NCI-H1417 treated with DMSO at 0.1 percent for 48 hours (cell line): Measurements from ENCODE around the gene SORBS1.
"Not testable (repeated sequence)": the region's sequence is repeated elsewhere in the genome, so short reads cannot be mapped to it uniquely, and the experiment has no call there.

Experiments used
- DNase-seq: peaks from one replicate; lab custom pipeline; 2025; lab: John Stamatoyannopoulos, UW

Gene SORBS1

GRCh38 chr10:95482501-95483233, 78.5 kb downstream of the SORBS1 start:
- DNase-seq = no peak

DNA sequence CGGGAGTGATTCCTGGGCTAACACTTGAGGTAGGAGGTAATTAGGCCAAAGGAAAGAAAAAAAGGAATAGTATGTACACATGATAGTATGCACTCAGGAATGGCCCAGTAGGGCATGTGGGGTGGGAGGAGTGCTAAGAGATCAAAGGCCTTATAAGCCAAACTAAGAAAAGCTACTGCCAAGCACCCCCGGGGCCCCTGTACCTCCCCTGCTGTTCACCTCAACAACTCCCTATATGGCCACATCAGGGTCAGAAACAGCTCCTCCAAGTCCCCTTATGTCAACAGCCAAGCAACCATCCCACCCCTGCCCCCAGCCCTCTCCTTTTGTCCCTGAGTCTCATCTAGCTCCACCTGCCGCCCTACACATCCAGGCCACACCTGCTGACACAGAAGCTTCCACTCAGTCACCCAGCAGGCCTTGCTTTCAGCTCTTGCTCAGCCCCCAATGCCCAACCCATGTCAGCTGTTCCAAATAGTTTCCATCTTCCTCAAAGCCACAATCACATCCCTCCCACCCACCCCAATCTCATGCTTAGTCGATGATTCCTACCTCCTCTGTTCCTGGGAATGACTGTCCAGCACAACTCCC, 80.2 kb downstream of the SORBS1 start:
- DNase-seq = no peak

- no peak for DNase-seq
These were observed 80.9 kb downstream of the SORBS1 start for GRCh38 chr10:95480102-95480900.

DNA sequence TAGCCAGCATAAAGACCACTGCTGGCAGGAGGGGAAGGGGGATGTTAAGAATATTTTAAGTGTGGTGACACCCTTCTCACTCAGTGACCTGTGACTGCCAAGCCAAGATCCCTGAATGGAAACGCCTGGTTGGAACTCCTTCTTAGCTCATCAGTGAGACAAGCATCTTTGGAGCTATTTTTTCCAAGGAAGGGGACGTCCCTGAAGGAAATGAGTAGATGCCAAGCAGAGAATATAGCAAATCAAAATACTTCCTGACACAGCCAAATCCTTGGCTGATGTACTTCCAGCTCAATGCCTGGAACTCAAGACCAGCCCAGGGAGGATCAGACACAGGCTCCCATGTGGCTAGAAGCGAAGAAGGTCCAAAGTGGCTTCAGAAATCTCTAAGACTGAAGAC, 82.2 kb downstream of the SORBS1 start:
- no peak for DNase-seq

DNA sequence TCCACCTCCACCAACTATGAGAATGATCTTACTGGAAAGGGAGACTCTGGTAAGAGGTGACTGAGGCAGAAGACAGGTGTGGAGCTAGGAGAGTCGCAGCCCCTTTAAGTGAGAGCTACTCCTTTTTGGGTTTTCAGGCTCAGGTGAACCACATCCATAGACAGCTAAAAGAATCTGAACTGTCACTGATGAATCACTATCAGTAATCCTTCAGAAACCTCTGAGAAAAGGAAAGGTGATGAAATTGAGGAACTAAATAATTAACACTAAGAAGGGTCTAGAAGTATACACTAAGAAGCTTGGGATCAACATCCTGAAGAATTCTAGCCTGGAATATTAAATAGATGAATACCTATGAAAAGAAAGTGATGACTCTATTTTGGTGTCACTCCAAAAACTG, 83.0 kb downstream of the SORBS1 start:
- no peak for DNase-seq

GRCh38 chr10:95477175-95477520, 84.0 kb downstream of the SORBS1 start:
- no peak for DNase-seq

DNA sequence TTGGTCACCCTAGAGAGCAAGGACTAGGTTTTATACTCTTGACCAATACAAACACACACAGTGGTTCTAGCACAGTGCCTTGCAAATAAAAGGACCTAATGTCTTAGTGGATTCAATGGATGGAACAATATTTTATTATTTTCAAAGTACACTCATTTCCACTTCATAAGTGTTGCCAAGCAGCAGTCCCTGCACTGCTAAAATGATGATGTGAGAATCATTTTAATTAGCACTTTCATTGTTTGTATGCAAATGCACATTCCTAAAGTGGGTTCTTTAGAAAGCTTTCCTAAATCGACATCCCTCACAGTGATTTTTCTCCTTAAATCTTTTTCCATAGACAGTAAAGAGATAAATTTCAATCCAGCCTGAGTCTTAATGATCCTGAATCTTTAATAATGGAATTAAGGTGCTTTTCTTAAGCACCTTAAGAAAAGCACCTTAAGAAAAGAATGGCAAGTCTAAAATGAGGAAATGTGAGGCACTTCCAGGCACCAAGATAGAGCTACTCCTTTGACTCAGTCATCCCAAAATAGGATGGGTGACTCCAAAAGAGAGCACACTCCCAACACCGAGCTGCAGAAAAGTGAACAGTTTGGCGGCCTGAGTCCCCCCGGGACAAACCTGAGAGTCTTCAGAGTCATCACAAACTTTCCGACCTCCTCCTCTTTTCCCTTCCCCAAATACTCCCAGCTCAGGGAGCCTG, 84.5 kb downstream of the SORBS1 start:
- DNase-seq = no peak

- no peak for DNase-seq
These were observed 85.2 kb downstream of the SORBS1 start for GRCh38 chr10:95475827-95476468.

- DNase-seq = no peak
These were observed 86.2 kb downstream of the SORBS1 start for GRCh38 chr10:95475003-95475383.

- no peak for DNase-seq
These were observed 86.8 kb downstream of the SORBS1 start for GRCh38 chr10:95474228-95475002.

DNA sequence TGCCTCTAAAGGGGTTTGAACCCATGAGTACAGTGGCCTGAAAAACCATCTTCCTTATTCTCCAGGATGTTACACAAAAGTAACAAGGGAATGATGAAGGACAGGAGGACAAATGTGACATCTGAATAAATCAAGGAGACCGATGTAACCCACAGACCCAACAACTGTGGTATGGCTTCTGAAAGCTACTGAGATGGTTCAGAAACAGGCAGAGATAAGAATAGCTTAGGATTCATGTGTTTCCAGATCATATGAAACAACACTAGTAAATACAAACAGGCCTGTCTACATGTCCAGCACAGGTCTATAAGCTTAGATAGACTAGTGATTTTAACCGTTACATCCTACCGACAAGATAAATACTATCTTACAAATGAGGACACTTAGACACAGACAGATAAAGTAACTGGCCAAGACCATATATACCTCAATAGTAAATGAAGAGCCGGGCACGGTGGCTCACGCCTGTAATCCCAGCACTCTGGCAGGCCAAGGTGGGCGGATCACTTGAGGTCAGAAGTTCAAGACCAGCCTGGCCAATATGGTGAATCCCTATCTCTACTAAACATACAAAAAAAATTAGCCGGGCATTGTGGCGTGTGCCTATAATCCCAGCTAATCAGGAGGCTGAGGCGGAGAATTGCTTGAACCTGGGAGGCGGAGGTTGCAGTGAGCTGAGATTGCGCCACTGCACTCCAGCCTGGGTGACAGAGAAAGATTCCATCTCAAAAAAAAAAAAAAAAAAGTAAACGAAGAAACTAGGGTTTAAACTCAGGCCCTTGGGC, 88.7 kb downstream of the SORBS1 start:
- DNase-seq = no peak

- no peak for DNase-seq
These were observed 91.5 kb downstream of the SORBS1 start for GRCh38 chr10:95469676-95470075.

DNA sequence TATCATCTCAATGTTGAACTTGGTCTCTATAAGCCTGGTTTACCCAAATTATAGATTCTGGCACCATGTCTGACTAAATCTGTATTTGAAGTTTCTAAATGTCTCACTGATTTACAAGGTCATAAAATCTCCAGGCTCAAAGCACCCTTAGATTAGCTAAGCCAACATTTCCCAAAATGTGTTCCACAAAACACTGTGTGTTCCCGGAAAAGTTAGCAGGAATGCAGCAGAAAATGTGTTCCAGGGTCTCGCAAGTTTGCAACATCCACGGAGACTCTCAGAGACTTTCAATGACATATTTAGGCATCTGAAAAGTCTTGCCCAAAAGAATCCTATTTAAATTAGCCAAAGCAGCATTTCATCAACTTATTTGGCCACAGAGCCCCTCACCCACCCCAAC, 91.9 kb downstream of the SORBS1 start:
- DNase-seq = no peak

GRCh38 chr10:95467642-95468041, 93.5 kb downstream of the SORBS1 start:
- not testable (repeated sequence) for DNase-seq

- DNase-seq = no peak
These were observed 94.0 kb downstream of the SORBS1 start for GRCh38 chr10:95467162-95467599.

DNA sequence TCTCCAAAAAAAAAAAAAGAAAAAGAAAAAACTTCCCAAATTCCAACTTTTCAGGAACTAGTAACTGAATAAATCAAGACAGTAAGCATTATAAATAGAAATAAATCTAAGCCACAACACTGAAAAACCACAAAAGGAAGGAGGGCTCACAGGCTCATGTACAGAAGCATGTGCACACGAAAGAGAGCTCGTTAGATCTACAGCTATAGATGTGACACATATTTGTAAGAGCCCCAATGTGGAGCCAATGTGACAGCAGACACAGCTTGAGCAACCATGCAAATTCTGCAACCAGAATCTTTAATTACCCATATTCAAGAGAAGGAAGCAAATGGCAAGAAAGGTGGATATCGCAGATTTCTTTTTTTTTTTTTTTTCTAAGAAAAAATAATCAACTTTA, 94.7 kb downstream of the SORBS1 start:
- no peak for DNase-seq

- DNase-seq = no peak
These were observed 96.9 kb downstream of the SORBS1 start for GRCh38 chr10:95464280-95464679.

DNA sequence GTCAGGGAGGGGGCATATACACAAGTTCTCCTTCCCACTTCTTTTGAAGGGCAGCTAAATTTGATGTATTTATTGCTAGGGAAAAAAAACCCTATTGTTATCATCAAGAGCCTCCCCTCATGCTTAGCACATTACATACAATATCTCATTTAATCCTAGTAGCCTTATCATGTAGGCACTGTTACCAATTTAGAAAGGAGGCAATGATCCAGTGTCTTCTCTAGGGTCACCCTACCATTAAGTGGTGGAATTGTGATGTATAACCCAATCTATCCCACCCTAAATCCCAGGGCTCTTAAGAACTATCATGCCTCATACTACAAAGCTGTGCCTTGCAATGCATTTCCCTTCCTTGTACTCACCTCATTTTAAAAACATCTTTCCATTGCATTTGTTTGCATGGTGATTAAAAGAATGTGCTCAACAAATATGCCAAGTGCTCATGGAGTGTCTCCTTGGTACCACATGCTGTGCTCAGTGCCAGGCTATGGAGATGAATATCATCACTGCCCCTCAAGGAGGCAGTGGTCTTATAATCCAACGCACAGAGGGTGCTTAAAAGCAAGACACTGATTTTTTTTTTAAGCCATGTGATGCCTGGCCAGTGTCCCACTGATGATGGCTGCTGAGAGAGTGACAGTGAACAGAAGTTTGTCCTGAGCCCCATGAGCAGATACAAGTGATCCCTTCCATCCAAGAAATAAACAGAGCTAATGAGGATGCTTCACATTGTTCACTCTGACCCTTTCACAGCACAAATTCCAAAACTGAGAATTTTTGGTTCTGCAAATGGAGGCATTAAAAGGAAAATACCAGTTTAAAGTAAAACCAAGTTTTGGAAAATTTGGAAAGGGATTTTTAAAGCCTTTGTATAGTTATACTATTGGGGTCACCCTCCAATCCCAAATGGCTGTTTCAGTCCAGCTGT, 98.2 kb downstream of the SORBS1 start:
- no peak for DNase-seq

GRCh38 chr10:95461611-95462010, 99.6 kb downstream of the SORBS1 start:
- no peak for DNase-seq
